ENCODE data around the gene PTPN6.

PTPN6 gene

DNA sequence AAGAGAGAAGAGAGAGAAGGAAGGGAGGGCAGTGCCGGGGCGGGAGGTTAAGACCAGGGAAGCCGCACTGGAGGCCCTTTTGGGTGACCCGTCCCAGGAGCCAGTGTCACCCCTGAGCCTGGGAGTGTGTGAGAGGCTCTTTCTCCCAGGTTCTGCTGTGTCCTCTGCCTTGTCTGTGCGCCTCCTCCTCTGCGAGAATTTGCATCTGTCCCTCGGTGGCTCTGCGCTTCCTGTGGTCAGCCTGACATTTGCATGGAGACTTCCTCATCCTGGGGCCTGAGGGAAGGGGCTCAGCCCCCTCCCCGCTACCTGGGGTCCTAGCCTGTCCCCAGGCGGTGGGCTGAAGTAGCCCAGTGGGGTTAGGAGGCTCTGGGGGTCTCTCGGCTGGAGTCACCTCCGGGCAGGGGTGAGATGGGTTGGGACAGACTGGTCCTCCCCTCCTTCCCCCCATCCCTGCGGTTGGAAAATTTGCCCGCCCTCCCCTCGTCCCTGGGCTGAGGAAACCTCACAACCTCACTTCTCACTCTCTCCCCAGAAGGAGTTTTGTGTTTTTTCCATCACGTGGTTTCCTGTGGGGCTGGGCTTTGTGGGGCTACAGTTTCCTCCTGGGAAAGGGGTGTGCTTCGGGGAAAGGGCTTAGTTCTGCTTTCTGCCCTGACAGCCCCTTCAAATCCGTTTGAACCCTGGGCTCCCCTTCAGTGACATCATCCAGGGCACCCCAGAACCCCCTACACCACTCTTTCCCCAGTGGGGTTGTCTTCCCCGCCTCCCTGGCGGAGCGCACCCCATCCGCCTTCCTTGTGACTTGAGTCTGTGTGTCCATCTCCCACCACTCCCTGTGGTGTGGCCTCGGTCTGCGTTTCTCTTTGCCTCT lies 2.5 kb downstream of the PTPN6 start:
- no peak for DNase-seq (ENCODE audit: low read depth)
- H3K4me3 ChIP-seq (ENCODE audit: low read depth, low read length), result no peak overlapping the region

DNA sequence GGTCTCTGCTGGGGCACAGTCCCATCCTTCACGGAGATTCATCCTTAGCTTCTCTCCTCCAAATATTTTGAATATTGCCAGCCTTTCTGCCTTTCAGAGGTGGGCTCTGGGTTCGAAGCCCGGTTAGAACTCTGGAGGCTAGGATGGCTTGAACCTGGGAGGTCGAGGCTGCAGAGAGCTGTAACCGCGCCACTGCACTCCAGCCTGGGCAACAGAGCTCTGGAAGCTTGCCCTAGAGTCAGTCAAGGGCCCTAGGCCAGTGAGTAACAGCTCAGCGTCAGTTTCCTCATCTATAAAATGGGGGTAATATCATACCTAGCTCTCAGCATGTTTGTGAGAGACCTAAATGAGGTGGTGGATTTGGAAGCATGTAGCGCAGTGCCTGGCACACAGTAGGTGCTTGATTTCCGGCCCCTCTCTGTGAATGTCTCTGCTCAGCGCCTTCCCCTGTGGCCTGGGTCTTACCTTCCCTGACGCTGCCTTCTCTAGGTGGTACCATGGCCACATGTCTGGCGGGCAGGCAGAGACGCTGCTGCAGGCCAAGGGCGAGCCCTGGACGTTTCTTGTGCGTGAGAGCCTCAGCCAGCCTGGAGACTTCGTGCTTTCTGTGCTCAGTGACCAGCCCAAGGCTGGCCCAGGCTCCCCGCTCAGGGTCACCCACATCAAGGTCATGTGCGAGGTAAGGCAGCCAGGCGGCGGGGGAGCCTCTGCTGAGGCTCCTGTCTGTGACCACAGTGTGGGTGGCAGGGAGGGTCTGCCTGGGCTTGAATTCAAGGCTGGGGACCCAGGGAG lies 3.4 kb downstream of the PTPN6 start:
- no peak for DNase-seq (ENCODE audit: low read depth)
- no peak overlapping the region for H3K4me3 ChIP-seq (ENCODE audit: low read depth, low read length)

More for the DNA sequence above, 2.5 kb downstream of the PTPN6 start:
- TF ChIP-seq, protein P1, sequence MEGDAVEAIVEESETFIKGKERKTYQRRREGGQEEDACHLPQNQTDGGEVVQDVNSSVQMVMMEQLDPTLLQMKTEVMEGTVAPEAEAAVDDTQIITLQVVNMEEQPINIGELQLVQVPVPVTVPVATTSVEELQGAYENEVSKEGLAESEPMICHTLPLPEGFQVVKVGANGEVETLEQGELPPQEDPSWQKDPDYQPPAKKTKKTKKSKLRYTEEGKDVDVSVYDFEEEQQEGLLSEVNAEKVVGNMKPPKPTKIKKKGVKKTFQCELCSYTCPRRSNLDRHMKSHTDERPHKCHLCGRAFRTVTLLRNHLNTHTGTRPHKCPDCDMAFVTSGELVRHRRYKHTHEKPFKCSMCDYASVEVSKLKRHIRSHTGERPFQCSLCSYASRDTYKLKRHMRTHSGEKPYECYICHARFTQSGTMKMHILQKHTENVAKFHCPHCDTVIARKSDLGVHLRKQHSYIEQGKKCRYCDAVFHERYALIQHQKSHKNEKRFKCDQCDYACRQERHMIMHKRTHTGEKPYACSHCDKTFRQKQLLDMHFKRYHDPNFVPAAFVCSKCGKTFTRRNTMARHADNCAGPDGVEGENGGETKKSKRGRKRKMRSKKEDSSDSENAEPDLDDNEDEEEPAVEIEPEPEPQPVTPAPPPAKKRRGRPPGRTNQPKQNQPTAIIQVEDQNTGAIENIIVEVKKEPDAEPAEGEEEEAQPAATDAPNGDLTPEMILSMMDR (IDR thresholded peaks at IDR 0.05; ENCODE audit: control insufficient read depth, extremely low read depth, insufficient read depth), result no peak

DNA sequence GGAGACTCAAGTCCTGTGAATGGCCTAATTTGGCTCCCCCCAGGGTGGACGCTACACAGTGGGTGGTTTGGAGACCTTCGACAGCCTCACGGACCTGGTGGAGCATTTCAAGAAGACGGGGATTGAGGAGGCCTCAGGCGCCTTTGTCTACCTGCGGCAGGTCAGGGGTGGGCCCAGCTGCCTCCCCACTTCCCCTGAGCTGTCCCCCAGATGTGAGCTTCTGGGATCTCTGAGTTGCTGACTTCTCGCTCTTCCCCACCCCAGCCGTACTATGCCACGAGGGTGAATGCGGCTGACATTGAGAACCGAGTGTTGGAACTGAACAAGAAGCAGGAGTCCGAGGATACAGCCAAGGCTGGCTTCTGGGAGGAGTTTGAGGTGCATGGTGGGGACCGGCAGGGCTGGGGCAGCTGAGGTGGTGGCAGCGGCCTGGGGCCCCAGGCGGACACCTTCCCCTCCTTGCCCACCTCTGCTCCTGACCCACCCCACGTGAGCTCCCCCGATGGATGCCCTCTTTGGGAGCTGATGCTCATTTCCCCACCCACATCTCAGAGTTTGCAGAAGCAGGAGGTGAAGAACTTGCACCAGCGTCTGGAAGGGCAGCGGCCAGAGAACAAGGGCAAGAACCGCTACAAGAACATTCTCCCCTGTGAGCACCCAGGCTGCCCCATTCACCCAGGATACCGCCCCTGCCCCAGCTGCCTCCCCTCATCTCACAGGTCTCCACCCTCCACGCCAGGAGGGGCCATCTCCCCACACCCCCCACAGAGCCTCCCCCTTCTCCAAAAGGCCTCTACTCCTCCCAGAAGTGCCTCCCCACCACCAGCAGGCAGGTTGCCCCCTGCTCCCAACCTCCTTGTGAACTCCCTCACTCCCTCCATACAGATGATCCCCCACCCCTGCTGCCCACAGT lies 4.2 kb downstream of the PTPN6 start:
- H3K4me3 ChIP-seq (ENCODE audit: low read depth, low read length), result no peak overlapping the region
- DNase-seq (ENCODE audit: low read depth), result no peak
- TF ChIP-seq, protein P1 (IDR thresholded peaks at IDR 0.05; ENCODE audit: control insufficient read depth, extremely low read depth, insufficient read depth), result no peak

More for the DNA sequence above, 3.4 kb downstream of the PTPN6 start:
- TF ChIP-seq, protein P1 (IDR thresholded peaks at IDR 0.05; ENCODE audit: control insufficient read depth, extremely low read depth, insufficient read depth), result no peak

DNA sequence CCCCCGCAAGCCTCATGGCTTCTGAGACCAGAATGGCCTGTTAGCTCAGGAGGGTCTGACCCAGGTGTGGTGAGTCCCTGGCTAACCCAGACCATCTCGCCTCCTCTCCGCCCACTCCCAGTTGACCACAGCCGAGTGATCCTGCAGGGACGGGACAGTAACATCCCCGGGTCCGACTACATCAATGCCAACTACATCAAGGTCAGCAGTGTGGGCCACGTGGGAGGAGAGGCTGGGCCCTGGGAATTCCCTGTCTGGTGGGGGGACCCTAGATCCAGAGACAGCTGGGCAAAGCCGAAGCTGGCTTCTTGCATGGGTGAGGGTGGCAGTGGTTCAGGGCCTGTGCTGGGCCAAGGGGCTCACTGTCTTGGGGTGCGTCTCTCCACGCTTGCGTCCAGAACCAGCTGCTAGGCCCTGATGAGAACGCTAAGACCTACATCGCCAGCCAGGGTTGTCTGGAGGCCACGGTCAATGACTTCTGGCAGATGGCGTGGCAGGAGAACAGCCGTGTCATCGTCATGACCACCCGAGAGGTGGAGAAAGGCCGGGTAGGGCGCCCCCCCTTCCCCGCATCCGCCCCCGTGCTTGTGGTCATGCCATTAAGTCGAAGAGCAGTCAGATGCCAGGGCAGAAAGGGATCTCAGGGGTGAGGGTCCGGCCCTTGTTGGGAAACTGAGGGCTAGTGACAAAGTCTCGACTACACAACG lies 5.0 kb downstream of the PTPN6 start:
- no peak overlapping the region for H3K4me3 ChIP-seq (ENCODE audit: low read depth, low read length)
- no peak for DNase-seq (ENCODE audit: low read depth)
- TF ChIP-seq, protein P1 (IDR thresholded peaks at IDR 0.05; ENCODE audit: control insufficient read depth, extremely low read depth, insufficient read depth), result no peak

DNA sequence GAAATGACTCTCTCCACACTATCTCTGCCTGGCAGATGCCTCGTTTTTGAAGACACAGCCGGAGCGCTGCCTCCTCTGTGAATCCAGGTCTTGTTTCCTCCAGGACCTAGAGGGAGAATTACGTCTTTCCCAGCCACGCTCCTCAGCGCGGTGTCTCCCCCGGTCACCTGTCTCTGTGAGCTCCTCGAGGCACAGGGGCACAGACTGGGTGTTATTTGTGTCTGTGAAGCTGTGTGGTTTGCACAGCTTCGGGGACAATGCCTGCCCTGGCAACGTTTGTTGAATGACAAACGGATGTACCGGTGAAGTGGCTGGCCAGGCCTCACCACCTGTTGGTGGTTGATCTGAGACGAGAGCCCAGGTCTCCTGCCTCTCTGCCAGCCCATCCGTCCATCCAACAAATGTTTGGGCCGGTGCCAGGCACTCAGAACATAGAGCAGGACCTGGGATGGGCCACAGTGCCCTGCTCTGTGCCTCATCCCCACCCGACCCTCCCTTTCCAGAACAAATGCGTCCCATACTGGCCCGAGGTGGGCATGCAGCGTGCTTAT lies 6.1 kb downstream of the PTPN6 start:
- no peak overlapping the region for H3K4me3 ChIP-seq (ENCODE audit: low read depth, low read length)
- TF ChIP-seq, protein P1 (IDR thresholded peaks at IDR 0.05; ENCODE audit: control insufficient read depth, extremely low read depth, insufficient read depth), result no peak
- DNase-seq (ENCODE audit: low read depth), result no peak

All from LNCaP clone FGC (cell line).